Right ventricle myocardium inferior (tissue), 1 donor: ENCODE results near the gene SKA2. TPM values are rescaled to one million over a fixed set of nuclear protein-coding genes. Genes with fewer than 3 reads are reported as not detected.
"Not testable (repeated sequence)": the region's sequence is repeated elsewhere in the genome, so short reads cannot be mapped to it uniquely, and the experiment has no call there.

Source experiments
- ATAC-seq: fragments of 200-7000 bp; cut with Tn5 transposase; one replicate; pipeline ENCODE4 v1.9.1; 2020; ENCODE audit warnings: mild to moderate bottlenecking, moderate library complexity
- DNase-seq: peaks from one replicate; pipeline ENCODE4 v3.0.0; 2021; ENCODE audit errors: missing footprints
- intact Hi-C: fragments of 100-400 bp; cut with DNase I; formaldehyde crosslinking; loops from one replicate; pipeline ENCODE4 v1.11.0; 2022
- total RNA-seq: library from RNA; stranded (reverse); fragmentation: NEBNext Ultra II Directional; extraction: Animal tissue kit (Norgen Biotek cat#: 25700); gene quantifications from one replicate; pipeline ENCODE4 v1.2.1, GENCODE V29; 2021
- donor health status: DM: no; HTN: yes; CAD: no; lungs with severe emphysema.

Gene SKA2
- total RNA-seq, 1 donor from 2014 or later = 32.7 TPM

- intact Hi-C loops = loop anchor here (10.0 kb wide), 2 partner anchors 46 to 594 kb away; partner anchors contain the start of genes MTMR4, PRR11 and SKA2
- DNase-seq (no peak), ATAC-seq (no peak)
These were observed 46.4 kb downstream of the SKA2 start for GRCh38 chr17:59108400-59109102.

GRCh38 chr17:59107306-59107670 is 47.7 kb downstream of the SKA2 start:
- DNase-seq (no peak), ATAC-seq (no peak)
- intact Hi-C loops = loop anchor here (10.0 kb wide), 2 partner anchors 48 to 592 kb away; partner anchors contain the start of genes MTMR4, PRR11 and SKA2

- DNase-seq (peak; percentile 99), ATAC-seq (peak; percentile 99)
- intact Hi-C loops = loop anchor here (10.0 kb wide), 2 partner anchors 48 to 592 kb away; partner anchors contain the start of genes MTMR4, PRR11 and SKA2
These were observed 48.3 kb downstream of the SKA2 start, which contains the start of gene TRIM37 for GRCh38 chr17:59106463-59107305. TRIM37 (minus strand) TSS chr17:59106880; CDS start chr17:59106461, 419 bp downstream.

GRCh38 chr17:59105852-59106462 is 49.0 kb downstream of the SKA2 start:
- intact Hi-C loops = loop anchor here (10.0 kb wide), 2 partner anchors 49 to 591 kb away; partner anchors contain the start of genes MTMR4, PRR11 and SKA2
- ATAC-seq = peak; percentile 57
- peak; percentile 76 for DNase-seq

DNA sequence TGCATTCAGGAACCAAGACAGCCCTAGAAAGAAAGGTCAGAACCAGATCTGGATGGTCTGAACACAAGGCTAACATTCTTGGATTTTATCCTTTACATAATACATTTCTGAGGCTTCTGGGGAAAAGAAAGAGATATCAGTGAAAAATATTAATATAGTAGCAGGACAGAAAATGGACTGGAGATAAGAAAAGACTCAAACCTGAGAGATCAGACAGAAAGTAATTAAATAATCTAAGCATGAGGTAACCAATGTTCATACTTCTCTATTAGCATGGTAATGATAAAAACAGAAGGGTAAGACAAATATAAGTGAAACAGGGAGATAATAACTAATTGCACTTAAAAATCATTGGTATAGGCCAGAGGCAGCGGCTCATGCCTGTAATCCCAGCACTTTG is 53.8 kb downstream of the SKA2 start:
- ATAC-seq = no peak
- intact Hi-C loops = loop anchor here (10.0 kb wide), 2 partner anchors 54 to 586 kb away; partner anchors contain the start of genes MTMR4, PRR11 and SKA2
- DNase-seq = no peak

GRCh38 chr17:59097876-59098275 is 57.1 kb downstream of the SKA2 start:
- DNase-seq = no peak
- ATAC-seq = no peak
- intact Hi-C loops = no loop called here

- no peak for DNase-seq
- ATAC-seq = no peak
- intact Hi-C loops = no loop called here
These were observed 60.0 kb downstream of the SKA2 start for GRCh38 chr17:59094861-59095530.

DNA sequence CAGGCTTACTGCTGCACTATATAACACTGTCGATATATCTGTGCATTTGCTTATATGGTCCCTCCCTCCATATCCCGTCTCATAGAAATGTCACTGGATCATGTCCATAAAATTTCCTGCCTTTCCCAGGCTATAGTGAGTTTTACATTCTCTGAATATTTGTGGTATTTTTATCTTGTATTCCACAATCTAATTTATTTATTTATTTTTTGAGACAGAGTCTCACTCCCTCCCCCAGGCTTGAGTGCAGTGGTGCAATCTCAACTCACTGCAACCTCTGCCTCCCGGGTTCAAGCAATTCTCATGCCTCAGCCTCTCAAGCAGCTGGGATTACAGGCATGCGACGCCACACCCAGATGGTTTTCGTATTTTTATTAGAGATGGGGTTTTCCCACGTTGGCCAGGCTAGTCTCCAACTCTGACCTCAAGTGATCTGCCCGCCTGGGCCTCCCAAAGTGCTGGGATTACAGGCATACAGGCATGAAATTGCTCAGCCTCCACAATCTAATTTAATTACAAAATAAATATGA is 61.2 kb downstream of the SKA2 start:
- intact Hi-C loops = no loop called here
- ATAC-seq (peak; percentile 70), DNase-seq (no peak)

DNA sequence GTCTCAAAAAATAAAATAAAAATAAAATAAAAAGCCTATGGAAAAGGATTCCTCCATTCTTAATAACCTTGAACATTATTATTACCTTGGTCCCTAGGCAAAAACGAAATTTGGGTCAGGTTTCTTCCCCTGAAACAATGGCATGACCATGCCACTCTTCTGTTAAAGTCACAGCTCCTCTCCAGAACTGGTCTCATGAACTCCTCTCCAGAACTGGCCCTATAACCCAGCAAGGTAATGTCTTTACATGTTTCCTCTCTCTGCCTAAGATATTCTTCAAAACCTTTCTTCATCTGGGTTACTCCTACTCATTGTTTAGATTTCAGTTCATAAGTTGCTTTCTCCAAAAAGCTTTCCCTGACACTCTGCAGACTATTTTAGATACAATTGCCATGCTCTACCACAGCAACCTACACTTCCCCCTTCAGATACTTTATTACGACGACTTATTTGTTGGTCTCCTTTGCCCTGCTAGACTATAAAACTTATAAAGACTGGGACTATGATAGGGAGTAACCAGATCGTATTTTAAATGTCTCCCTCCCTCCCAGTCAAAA is 61.8 kb downstream of the SKA2 start:
- intact Hi-C loops = no loop called here
- ATAC-seq = peak; percentile 13
- DNase-seq = no peak

DNA sequence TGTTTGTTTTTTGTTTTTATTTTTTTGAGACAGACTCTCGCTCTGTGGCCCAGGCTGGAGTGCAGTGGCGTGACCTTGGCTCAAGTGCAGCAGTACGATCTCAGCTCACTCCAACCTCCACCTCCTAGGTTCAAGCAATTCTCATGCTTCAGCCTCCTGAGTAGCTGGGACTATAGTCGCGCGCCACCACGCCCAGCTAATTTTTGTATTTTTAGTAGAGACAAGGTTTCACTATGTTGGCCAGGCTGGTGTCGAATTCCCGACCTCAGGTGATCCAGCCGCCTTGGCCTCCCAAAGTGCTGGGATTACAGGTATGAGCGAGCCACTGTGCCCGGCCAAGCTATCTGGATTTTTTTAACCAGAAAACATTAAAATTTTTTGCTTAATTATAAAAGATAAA is 64.4 kb downstream of the SKA2 start:
- DNase-seq, ATAC-seq, intact Hi-C loops: not testable (repeated sequence)

- intact Hi-C loops = no loop called here
- DNase-seq = no peak
- no peak for ATAC-seq
These were observed 70.8 kb downstream of the SKA2 start for GRCh38 chr17:59084154-59084553.

GRCh38 chr17:59074494-59074893 is 80.5 kb downstream of the SKA2 start:
- no peak for ATAC-seq
- intact Hi-C loops = no loop called here
- no peak for DNase-seq

- no peak for DNase-seq
- no peak for ATAC-seq
- intact Hi-C loops = no loop called here
These were observed 81.0 kb downstream of the SKA2 start for GRCh38 chr17:59073972-59074371.

- DNase-seq = no peak
- ATAC-seq = no peak
- intact Hi-C loops = no loop called here
These were observed 85.1 kb downstream of the SKA2 start for GRCh38 chr17:59069856-59070255.

- intact Hi-C loops = no loop called here
- no peak for DNase-seq
- ATAC-seq = no peak
These were observed 87.2 kb downstream of the SKA2 start for GRCh38 chr17:59067756-59068155.

DNA sequence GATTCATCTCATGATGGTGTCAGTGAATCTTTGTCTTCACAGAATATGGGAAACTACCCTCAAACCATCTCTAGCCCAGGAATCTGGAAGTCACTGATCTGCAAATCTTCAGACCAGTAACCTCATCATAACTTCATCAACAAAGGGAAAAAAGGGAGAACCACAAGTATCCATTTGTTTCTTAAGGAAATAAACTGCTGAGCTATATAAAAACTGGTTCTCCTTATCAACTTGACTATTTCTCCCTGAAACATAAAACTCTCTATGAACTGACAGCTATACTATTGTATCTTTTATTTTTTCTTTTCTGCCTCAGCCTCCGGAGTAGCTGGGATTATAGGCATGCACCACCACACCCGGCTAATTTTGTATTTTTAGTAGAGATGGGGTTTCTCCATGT is 87.6 kb downstream of the SKA2 start:
- DNase-seq (no peak), ATAC-seq (no peak)
- intact Hi-C loops = no loop called here

DNA sequence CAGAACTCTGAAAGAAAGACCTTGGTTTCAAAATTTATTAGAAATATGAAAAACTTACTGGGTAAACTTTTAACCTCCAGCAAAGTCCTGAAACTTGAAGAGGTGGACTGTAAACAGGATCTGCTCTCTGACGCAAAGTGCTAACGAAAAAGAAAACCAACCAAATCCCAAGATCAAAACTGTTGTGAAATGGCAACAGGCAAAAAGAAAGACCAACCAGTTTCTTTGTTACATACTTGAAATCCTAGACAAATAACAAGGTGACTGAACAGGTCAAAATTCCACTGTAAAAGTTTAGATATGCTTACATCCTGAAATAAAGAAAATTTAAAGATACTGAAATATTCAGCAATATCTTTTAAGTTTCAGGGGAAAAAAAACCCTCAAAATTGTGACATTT is 92.5 kb downstream of the SKA2 start:
- ATAC-seq (no peak), DNase-seq (no peak)
- intact Hi-C loops = no loop called here
